NCI-H774 (cell line): Measurements from ENCODE around the gene OSBPL9.
A peak's percentile ranks its signal among the peaks of the same experiment; 100 is the strongest.
"Not testable (repeated sequence)": the region's sequence is repeated elsewhere in the genome, so short reads cannot be mapped to it uniquely, and the experiment has no call there.

Experiments
- DNase-seq: peaks from one replicate; lab custom pipeline; 2025; lab: John Stamatoyannopoulos, UW

Gene OSBPL9

DNA sequence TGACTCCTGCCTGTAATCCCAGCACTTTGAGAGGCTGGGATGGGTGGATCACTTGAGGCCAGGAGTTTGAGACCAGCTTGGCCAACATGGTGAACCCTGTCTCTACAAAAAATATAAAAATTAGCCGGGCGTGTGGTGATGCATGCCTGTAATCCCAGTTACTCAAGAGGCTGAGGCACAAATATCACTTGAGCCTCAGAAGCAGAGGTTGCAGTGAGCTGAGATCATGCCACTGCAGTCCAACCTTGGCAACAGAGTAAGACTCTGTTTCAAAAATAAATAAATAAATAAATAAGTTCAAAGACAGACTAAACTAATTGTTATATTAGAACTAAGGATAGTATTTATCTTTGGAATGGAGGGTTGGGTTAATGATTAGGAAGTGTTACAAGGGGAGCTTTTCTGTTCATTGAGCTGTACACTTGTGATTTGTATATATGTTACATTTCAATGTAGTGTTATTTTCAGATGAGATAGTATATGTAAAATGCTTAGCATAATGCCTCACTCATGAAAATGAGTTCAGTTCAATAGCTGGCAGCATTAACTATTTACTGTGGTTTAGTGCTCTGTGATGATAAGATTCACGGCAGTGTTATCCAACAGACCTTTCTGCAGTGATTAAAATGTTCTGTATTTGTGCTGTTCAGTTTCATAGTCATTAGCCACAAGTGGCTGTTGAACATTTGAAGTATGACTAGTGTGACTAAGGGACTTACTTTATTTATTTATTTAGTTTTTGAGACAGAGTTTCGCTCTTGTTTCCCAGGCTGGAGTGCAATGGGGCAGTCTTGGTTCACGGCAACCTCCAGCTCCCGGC is 47.7 kb downstream of the OSBPL9 start:
- DNase-seq, result no peak

DNA sequence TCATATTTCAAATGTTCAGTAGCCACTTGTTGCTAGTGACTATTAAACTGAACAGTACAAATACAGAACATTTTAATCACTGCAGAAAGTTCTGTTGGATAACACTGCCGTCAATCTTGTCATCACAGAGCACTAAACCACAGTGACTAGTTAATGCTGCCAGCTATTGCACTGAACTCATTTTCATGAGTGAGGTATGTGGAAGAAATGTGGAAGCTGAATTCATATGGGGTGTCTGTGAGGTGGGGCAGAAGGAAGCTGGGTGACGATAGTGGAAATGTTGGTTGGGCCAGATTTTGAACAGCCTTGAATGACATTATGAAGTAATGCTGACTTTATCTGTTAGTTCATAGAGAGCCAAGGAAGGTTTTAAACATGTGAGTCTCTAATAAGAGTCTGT is 49.6 kb downstream of the OSBPL9 start:
- no peak for DNase-seq

DNA sequence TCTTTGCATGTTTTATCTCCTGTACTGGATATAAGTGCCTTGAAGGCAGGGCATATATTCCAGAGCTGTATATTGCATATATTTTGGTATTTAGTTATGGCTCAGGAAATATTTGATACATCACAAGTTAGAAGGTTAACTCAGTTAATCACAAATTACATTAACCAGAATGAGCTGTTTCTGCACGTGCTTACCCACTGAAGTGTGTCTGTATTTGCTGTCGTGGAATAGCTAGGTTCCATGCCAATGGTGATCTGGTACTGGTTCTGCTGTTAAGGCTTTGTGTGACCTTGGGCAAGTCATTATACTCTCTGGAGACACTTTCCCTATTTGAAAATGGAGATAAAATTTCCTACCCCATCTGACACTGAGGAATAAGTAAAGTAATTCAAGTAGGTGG is 50.7 kb downstream of the OSBPL9 start:
- no peak for DNase-seq

DNA sequence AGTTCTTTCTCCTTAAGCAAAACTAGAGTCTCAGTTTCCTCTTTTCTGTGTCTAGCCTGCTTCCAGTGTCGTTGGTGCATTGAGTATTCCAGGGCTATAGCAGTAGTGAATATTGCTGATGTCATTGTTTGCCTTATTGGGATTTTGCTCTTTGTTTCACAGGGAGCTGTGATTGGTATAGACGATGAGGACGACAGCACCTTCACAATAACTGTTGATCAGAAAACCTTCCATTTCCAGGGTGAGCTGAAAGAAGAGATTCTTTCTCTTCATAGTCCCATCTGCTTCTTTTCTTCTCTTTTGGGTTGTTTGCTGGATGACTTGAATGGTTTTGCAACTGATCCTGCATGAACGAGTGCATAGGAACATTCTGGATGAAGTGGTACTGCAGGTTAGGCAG is 52.4 kb downstream of the OSBPL9 start:
- DNase-seq, result peak; percentile 38

DNA sequence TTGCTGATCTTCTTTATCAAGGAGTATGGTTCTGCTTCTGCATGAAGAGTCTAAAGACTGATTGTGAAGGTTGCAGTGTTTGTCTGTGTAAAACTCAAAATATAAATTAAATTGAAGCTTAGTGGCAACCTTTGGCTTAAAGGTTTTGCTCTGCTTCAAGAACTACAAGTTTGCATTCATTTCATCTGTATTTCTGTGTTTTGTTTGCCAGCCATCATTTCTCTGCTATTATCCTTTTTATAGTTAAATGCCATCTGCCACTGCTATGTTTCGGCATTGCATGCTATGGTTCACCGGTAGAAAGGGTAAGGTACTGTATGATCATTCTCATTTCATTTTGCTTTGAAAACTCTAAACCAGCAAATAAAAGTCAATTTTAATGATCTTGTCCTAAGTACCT is 52.9 kb downstream of the OSBPL9 start:
- DNase-seq, result no peak

DNA sequence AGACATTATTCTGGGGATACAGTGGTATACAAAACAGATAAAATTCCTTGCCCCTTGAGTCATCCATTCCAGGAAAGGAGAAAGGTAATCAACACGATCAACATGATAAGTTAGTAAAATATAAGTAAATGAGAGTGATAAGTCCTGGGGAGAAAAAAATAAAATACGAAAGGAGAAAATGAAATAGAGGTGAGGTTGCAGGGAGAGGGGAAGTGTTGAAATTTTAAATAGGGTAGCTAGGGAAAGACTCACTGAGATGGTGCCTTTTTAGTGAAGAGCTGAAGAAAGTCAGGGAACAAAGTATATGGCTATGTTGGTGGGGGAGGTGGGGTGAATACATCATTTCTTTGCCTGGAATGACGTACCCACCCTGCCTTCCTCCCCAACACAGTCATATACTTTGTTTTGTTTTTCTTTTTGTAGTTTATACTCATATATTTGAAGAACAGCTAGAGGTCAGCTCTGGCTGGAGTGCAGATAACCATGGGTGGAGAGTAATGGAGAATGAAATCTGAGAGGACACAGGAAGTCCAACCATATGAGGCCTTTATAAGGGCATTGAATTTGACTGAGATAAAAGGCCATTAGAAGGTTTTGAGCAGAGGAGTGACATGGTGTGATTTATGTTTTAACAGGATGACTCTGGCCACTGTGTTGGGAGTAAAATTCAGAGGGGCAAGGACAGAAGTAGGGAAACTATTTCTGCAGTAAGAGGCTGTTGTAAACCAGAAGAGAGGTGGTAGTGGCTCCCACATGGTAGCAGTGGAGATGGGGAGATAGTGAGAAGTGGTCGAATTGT is 54.8 kb downstream of the OSBPL9 start:
- DNase-seq, result no peak

DNA sequence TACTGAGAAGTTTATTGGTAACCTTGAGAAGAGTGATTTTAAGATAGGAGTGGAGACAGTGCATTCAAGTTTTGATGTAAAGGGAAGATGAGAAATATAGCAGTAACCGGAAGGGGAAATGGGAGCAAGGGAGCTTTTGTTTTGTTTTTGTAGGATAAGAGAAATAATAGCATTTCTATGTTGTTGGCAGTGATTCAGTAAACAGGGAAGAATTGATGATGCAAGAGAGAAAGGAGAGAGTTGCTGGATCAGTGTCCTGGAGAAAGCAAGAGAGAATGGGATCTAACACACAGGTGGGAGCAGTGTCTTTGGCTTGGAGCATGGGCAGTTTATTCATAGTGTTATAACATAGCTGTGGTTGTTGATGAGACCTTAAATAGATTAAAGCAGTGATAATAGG is 56.4 kb downstream of the OSBPL9 start:
- no peak for DNase-seq

DNA sequence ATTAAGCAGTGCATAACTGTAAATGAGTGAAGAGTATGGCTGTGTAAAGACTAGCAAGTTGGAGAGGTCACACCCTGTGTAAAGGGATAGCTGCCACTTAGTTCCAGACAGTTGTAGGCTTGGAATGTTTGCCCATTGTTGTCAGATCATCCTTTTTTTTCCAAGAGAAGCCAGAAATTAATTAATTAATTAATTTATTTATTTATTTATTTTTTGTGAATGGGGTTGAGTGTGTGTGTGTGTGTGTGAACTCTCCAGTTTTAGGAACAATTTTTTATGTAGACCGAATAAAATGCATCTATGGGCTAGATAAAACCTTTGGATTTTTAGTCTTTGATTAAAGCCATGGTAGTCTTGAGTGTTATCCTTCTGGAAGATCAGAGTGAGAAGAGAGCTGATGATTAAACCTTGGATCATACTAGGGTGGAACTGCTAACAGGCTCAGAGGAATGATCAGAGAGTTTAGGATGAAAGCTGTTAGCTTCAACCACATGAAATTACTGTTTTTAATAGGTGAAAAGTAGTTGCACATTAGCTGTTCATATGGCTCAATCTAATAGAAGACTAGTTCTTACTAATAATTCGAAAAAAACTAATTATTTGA is 58.4 kb downstream of the OSBPL9 start:
- DNase-seq, result no peak

DNA sequence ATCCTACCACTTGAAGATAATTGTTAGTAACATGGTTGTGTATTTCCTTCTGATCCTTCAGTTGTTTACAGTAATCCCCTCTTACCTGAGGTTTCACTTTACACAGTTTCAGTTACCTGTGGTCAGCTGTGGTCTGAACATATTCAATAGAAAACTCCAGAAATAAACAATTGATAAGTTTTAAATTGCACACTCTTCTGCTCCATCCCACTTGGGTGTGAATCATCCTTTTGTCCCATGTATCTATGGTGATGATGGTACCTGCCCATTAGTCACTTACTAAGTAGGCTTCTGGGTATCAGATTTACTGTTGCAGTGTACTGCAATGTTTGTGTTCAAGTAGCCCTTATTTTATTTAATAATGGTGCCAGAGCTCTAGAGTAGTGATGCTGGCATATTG is 62.5 kb downstream of the OSBPL9 start:
- no peak for DNase-seq

DNA sequence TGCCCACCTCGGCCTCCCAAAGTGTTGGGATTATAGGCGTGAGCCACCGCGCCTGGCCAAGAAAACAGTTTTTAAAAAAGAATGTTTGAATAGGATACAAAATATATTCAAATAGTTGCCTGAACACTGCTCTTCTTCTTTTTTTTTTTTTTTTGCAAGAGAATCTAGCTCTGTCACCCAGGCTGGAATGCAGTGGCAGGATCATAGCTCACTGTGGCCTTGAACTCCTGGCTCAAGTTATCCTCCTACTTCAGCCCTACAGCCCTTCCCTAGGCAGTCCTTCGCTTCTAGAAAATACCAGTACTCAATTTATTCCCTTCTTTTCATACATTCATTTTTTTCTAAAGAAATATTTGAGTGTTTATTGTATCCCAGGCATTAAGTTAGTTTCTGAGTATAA is 67.9 kb downstream of the OSBPL9 start:
- no peak for DNase-seq

DNA sequence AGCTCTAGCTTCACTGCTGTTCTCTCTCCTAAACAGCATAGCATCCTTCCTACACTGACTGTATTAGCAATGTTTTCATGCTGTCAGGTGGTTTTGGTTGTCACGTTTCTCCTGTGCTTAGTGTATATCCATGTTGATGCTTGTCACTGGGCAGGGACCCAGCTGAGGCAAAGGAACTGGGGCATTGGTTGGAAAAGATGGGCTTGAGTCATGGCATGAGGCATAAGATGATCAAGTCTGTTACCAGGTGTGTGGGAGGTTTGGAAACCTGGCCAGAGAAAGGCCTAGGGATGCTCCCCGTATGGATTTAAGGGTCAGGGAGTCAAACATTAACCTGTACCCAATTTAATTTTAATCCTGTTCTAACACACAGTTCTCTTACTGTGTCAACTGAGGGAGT is 69.6 kb downstream of the OSBPL9 start:
- no peak for DNase-seq

DNA sequence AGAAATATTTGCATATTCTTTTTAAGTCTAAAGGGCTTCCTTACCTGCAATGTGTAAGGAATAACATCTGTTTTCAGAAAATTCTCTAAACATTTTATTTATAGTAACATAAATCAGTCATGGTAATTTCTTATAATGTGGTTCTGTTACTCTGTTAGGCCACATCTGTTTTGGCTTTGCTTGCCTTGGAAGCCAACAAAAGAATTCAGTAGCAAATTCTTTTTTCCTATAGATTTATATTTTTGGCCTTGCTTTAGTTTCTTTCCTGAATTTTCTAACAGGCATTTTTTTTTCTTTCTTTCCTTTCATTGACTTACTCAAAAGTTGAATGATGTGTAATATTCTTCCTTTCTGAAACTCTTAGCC is 72.2 kb downstream of the OSBPL9 start:
- no peak for DNase-seq

DNA sequence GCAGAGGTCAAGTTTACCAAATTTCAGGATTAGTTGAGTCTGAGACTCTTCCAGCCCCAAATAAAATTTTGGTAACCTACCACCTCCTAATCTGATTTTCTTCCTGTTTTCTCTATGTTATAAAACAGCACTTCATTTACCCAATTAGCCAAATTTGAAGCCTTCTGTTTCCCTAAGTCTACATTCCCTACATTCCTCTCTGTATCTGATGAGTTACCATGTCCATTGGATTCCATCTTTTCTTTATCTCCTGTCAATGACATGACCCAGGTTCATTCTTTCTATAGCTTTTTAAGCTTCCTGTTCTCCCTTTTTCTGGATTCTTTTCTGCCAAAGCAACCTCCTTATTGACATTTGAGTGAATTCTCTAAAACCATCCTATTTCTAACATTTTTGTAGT is 72.8 kb downstream of the OSBPL9 start:
- DNase-seq, result no peak

DNA sequence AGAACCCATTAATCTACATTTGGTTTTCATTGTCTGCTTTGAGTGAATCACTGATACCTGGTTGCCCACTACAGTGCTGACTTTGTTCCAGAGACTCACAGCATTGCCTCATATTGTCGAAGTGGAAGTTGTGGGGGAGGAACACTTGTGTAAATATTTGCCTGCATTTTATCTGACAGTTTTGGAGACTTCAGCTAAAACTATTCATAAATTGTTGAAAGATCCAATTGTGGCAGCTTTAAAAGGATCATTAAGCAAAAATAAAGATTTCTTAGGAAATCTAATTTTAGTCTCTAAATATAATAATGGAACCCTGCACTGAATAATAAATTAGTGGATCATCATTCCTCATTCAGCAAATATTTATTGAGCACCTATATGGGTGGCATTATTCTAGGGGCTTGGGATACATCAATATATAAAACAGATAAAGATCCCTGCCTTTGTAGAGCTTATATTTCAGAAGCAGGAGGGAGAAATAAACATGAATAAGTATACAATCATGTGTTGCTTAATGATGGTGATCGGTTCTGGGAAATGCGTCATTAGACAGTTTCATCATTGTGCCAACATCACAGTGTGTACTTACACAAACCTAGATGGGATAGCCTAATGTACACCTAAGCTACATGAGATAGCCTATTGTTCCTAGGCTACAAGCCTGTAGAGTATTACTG is 73.5 kb downstream of the OSBPL9 start:
- peak; percentile 75 for DNase-seq

DNA sequence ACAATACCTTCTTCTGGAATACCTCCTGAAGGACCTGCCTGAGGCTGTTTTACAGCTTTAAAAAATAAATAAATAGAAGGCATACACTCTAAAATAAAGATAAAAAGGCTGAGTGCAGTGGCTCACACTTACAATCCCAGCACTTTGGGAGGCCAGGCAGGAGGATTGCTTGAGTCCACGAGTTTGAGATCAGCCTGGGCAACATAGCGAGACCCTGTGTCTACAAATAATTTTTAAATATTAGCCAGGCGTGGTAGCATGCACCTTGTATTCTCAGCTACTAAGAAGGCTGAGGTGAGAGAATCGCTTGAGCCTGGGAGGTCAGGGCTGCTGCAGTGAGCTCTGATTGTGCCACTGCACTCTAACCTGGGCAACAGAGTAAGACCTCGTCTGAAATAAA is 75.0 kb downstream of the OSBPL9 start:
- DNase-seq, result no peak

DNA sequence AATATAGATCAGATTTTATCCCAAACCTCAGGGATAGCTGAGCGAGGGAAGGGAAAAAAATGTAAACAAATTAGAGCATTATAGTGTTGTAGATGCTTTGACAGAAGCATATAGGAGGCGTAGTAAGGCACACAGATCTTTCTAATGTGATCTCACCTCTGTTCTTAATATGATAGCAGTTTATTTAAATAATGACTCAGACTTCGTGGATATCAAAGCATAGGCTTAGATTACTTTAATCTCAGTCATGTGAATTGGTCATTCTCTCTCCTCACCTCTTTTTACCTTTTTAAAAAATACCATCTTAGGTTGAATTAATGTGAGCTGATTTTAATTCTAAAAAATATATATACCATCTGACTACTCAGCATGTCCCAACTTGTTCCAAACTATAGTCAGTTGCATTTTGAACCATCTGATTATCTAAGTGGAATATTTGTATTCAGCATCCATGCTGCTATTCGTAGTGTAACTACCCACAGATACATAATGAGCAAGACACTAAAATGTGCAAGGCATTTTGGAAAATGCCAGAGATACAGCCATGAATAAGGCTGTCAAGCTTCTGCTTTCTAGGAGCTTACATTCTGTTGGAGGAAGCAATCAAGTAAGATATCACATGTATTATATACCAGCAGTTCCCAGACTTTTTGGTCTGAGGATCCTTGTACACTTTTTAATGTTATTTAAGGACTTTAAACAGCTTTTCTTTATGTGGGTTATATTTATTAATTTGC is 76.7 kb downstream of the OSBPL9 start:
- DNase-seq, result no peak

DNA sequence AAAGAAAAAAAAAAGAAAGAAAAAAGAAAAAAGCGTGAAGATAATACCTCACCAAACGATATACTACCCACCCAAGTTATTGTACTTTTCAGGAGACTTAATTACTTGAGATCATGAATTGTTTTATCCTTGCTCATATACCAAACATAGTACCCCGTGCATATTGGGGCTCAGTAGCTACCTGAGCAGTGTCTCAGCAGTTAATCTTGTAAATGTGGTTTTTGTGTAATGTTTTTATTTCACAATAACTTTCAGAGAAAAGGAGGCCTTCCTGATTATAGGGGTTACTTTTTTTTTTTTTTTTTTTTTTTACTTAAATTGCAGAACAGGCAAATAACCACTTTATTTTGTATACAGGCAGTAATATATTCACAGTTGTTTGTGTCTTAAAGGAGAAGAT is 80.3 kb downstream of the OSBPL9 start:
- no peak for DNase-seq

DNA sequence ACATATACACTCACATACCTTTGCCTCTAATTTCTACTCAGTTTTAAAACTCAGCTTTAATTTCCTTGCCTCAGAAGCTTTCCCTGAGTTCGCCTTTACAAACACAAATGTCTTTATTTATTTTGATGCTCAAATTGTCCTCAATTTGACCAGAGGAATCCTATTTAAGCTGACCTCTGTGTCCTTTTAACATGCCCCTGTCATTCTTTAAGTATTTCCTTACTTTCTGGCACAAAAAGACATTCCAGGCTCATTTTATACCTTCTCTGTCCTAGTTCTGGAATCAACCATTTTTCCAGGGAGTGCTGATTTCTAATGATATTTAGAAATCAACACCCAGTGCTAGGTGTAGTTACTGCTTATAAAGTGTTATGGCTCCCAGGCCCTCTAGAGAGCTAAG is 82.5 kb downstream of the OSBPL9 start:
- DNase-seq, result no peak

DNA sequence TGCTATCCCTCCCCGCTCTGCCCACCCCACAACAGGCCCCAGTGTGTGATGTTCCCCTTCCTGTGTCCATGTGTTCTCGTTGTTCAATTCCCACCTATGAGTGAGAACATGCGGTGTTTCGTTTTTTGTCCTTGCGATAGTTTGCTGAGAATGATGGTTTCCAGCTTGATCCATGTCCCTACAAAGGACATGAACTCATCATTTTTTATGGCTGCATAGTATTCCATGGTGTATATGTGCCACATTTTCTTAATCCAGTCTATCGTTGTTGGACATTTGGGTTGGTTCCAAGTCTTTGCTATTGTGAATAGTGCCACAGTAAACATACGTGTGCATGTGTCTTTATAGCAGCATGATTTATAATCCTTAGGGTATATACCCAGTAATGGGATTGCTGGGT is 84.9 kb downstream of the OSBPL9 start:
- not testable (repeated sequence) for DNase-seq

DNA sequence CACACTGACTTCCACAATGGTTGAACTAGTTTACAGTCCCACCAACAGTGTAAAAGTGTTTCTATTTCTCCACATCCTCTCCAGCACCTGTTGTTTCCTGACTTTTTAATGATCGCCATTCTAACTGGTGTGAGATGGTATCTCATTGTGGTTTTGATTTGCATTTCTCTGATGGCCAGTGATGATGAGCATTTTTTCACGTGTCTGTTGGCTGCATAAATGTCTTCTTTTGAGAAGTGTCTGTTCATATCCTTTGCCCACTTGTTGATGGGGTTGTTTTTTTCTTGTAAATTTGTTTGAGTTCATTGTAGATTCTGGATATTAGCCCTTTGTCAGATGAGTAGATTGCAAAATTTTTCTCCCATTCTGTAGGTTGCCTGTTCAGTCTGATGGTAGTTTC is 85.3 kb downstream of the OSBPL9 start:
- DNase-seq, result not testable (repeated sequence)

DNA sequence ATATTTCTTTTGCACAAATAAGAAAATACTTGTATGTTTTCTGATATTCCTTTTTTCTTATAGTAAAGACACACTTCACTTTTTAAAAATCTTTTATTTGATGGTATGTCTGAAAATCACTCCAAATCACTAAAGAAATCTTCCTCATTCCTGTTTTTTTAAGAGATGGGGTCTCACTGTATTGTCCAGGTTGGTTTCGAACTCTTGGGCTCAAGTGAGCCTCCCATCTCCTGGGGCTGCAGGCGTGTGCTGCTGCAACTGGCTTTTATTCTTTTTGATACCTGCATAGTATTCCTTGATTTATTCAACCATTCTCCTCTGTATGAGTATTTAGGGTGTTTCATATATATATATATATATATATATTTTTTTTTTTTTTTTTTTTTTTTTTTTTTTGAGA is 88.1 kb downstream of the OSBPL9 start:
- no peak for DNase-seq
